HG03108 (cell line): Measurements from ENCODE around the gene VPS13A.
"Not testable (repeated sequence)": the region's sequence is repeated elsewhere in the genome, so short reads cannot be mapped to it uniquely, and the experiment has no call there.

Experiments used
- ATAC-seq: cut with Tn5 transposase; IDR thresholded peaks from one replicate; pipeline ENCODE4 v1.9.1; 2021; ENCODE audit warnings: moderate library complexity; ENCODE audit not compliant: unreplicated experiment

The VPS13A gene

GRCh38 chr9:77180056-77180455, 2.7 kb downstream of the VPS13A start:
- no peak for ATAC-seq

- no peak for ATAC-seq
Observed at GRCh38 chr9:77183581-77183980, 6.2 kb downstream of the VPS13A start.

GRCh38 chr9:77188242-77188641, 10.9 kb downstream of the VPS13A start:
- no peak for ATAC-seq

- ATAC-seq = no peak
Observed at GRCh38 chr9:77194423-77194822, 17.1 kb downstream of the VPS13A start.

GRCh38 chr9:77210116-77210515, 32.8 kb downstream of the VPS13A start:
- no peak for ATAC-seq

GRCh38 chr9:77211561-77211960, 34.2 kb downstream of the VPS13A start:
- no peak for ATAC-seq

GRCh38 chr9:77212801-77213200, 35.5 kb downstream of the VPS13A start:
- no peak for ATAC-seq

- ATAC-seq = no peak
Observed at GRCh38 chr9:77215874-77216273, 38.5 kb downstream of the VPS13A start.

- no peak for ATAC-seq
Observed at GRCh38 chr9:77218612-77219011, 41.3 kb downstream of the VPS13A start.

- ATAC-seq = no peak
Observed at GRCh38 chr9:77221431-77221830, 44.1 kb downstream of the VPS13A start.

- no peak for ATAC-seq
Observed at GRCh38 chr9:77224746-77225312, 47.5 kb downstream of the VPS13A start.

- no peak for ATAC-seq
Observed at GRCh38 chr9:77236693-77237092, 59.4 kb downstream of the VPS13A start.

- ATAC-seq = no peak
Observed at GRCh38 chr9:77237896-77238295, 60.6 kb downstream of the VPS13A start.

GRCh38 chr9:77251050-77251449, 73.7 kb downstream of the VPS13A start:
- no peak for ATAC-seq

- no peak for ATAC-seq
Observed at GRCh38 chr9:77257275-77257674, 79.9 kb downstream of the VPS13A start.

- ATAC-seq = no peak
Observed at GRCh38 chr9:77261605-77262004, 84.3 kb downstream of the VPS13A start.

GRCh38 chr9:77267762-77268161, 90.4 kb downstream of the VPS13A start:
- not testable (repeated sequence) for ATAC-seq

GRCh38 chr9:77271023-77271690, 93.8 kb downstream of the VPS13A start:
- no peak for ATAC-seq

GRCh38 chr9:77276799-77277198, 99.5 kb downstream of the VPS13A start:
- no peak for ATAC-seq

GRCh38 chr9:77277719-77278118, 100.4 kb downstream of the VPS13A start:
- ATAC-seq = no peak

GRCh38 chr9:77283991-77284390, 106.7 kb downstream of the VPS13A start:
- no peak for ATAC-seq

- no peak for ATAC-seq
Observed at GRCh38 chr9:77284616-77285015, 107.3 kb downstream of the VPS13A start.

GRCh38 chr9:77290373-77290772, 113.0 kb downstream of the VPS13A start:
- no peak for ATAC-seq
